GM12872 (cell line): ENCODE data around the gene SLC6A11.

Experiments used
- CTCF ChIP-seq: IDR thresholded peaks from 3 replicates; pipeline ENCODE4 v1.5.1; 2011; ENCODE audit warnings: low read depth, mild to moderate bottlenecking, low read length, moderate library complexity; ENCODE audit not compliant: insufficient read depth

Gene SLC6A11

GRCh38 chr3:10984371-10984896, 168.4 kb downstream of the SLC6A11 start:
- TF ChIP-seq CTCF, result no peak

- TF ChIP-seq CTCF, result no peak
Measured at GRCh38 chr3:10985181-10985580, 169.2 kb downstream of the SLC6A11 start.

- TF ChIP-seq CTCF, result no peak
Measured at GRCh38 chr3:10986592-10986991, 170.6 kb downstream of the SLC6A11 start.

- no peak for TF ChIP-seq CTCF
Measured at GRCh38 chr3:10988001-10988665, 172.1 kb downstream of the SLC6A11 start.

- no peak for TF ChIP-seq CTCF
Measured at GRCh38 chr3:10988991-10989484, 173.0 kb downstream of the SLC6A11 start.
